Upper lobe of left lung (tissue), 6 donors: ENCODE measurements around the gene GMDS. TPM values are rescaled to one million over a fixed set of nuclear protein-coding genes. Genes with fewer than 3 reads are reported as not detected.

Experiments used
- ATAC-seq, 2 donors: fragments of 200-7000 bp; cut with Tn5 transposase; one replicate each; pipeline ENCODE4 v1.9.1; 2022; ENCODE audit warnings: mild to moderate bottlenecking in 2 of 2, moderate library complexity in 2 of 2; ENCODE audit not compliant: low FRiP score in 2 of 2
- DNase-seq, 2 donors: peaks; one replicate each; pipeline ENCODE4 v3.0.0-alpha.2; 2019 to 2020
- H3K27ac ChIP-seq, 4 donors: fragments of 200-600 bp; sonication (generic); one replicate each; pipeline ENCODE4 v1.5.1; 2016 to 2019
- H3K27me3 ChIP-seq, 4 donors: fragments of 200-600 bp; sonication (generic); one replicate each; pipeline ENCODE4 v1.5.1; 2017 to 2019
- H3K36me3 ChIP-seq, 4 donors: fragments of 200-600 bp; sonication (generic); one replicate each; pipeline ENCODE4 v1.5.1; 2016 to 2019
- H3K4me1 ChIP-seq, 4 donors: fragments of 200-600 bp; sonication (generic); one replicate each; pipeline ENCODE4 v1.5.1; 2018 to 2019
- H3K4me3 ChIP-seq, 4 donors: fragments of 200-600 bp; sonication (generic); one replicate each; pipeline ENCODE4 v1.5.1; 2017 to 2019; ENCODE audit warnings: mild to moderate bottlenecking in 2 of 4, moderate library complexity in 1 of 4
- H3K9me3 ChIP-seq, 4 donors: fragments of 200-600 bp; sonication (generic); one replicate each; pipeline ENCODE4 v1.5.1; 2018 to 2019
- CTCF ChIP-seq, 6 experiments: fragments of 450-650 bp in 4 of 6; fragments of 200-600 bp in 2 of 6; sonication (generic) in 2 of 6; IDR thresholded peaks; one replicate each; pipeline ENCODE4 v1.5.1; 2016 to 2019; ENCODE audit warnings: antibody characterized with exemption in 6 of 6
- EP300 ChIP-seq, 4 donors: sonication (generic); formaldehyde crosslinking; IDR thresholded peaks; one replicate each; pipeline ENCODE4 v1.5.1; 2017; ENCODE audit warnings: antibody characterized with exemption in 4 of 4, control low read depth in 2 of 4
- POLR2A ChIP-seq, 4 donors: fragments of 450-650 bp; IDR thresholded peaks; one replicate each; pipeline ENCODE4 v1.5.1; 2016 to 2017; ENCODE audit warnings: antibody characterized with exemption in 4 of 4, mild to moderate bottlenecking in 2 of 4
- POLR2AphosphoS5 ChIP-seq, 2 donors: sonication (generic); formaldehyde crosslinking; IDR thresholded peaks; one replicate each; pipeline ENCODE4 v1.5.1; 2017; ENCODE audit warnings: antibody characterized with exemption in 2 of 2
- WGBS, 2 donors: methylation state at CpG; one replicate each; pipeline ENCODE4 v1.1.5; 2017 to 2018; 5-methylcytosine and 5-hydroxymethylcytosine counted together
- total RNA-seq, 6 donors: library from RNA; depleted of rRNA in 4 of 6; stranded (reverse); fragments of >200 nt in 4 of 6; gene quantifications; one replicate each; pipeline versions ENCODE4 v1.1.0 to v1.2.1, GENCODE V29; 2016 to 2021
- donor health status: DM: no; HTN: no; CAD: no; lungs with moderate emphysema.
- donor health status: DM: no; HTN: yes; CAD: no; lungs with severe emphysema.

GMDS gene
- total RNA-seq, 6 donors from 2014 or later = 7.6 to 17.8 (median 14.1) TPM

- no peak overlapping the region for H3K4me3 ChIP-seq
- H3K36me3 ChIP-seq = no peaks in the 10 kb centered on the region
- H3K4me1 ChIP-seq = peaks cover 0 to 7% (median 0%) of the 10 kb centered on the region in 4 donors
- TF ChIP-seq CTCF (IDR thresholded peaks at IDR 0.05) = no peak
- TF ChIP-seq EP300 (IDR thresholded peaks at IDR 0.05) = no peak
- no peak for TF ChIP-seq POLR2A (IDR thresholded peaks at IDR 0.05)
- TF ChIP-seq POLR2AphosphoS5 (IDR thresholded peaks at IDR 0.05) = no peak
- DNase-seq = no peak
- H3K27ac ChIP-seq = no peak overlapping the region
- 41 to 47% methylated on average over 11 of the region's 11 CpGs for WGBS, 2 donors
- peak in 1 of 2 donors; percentile 54 for ATAC-seq
- H3K27me3 ChIP-seq = no peaks in the 10 kb centered on the region
- H3K9me3 ChIP-seq = no peaks in the 10 kb centered on the region
Measured at GRCh38 chr6:1821513-1822183, 423.8 kb downstream of the GMDS start.

- ATAC-seq (no peak), DNase-seq (peak in 1 of 2 donors; percentile 37)
- no peak for TF ChIP-seq EP300 (IDR thresholded peaks at IDR 0.05)
- TF ChIP-seq CTCF (IDR thresholded peaks at IDR 0.05) = no peak
- no peak for TF ChIP-seq POLR2A (IDR thresholded peaks at IDR 0.05)
- no peak for TF ChIP-seq POLR2AphosphoS5 (IDR thresholded peaks at IDR 0.05)
- no peaks in the 10 kb centered on the region for H3K9me3 ChIP-seq
- H3K4me3 ChIP-seq = no peak overlapping the region
- 82 to 83% methylated on average over 11 of the region's 11 CpGs for WGBS, 2 donors
- H3K27me3 ChIP-seq = no peaks in the 10 kb centered on the region
- H3K36me3 ChIP-seq = no peaks in the 10 kb centered on the region
- peaks cover 0 to 7% (median 0%) of the 10 kb centered on the region in 4 donors for H3K4me1 ChIP-seq
- no peak overlapping the region for H3K27ac ChIP-seq
Measured at GRCh38 chr6:1821164-1821512, 424.3 kb downstream of the GMDS start.

- H3K9me3 ChIP-seq = no peaks in the 10 kb centered on the region
- no peak for TF ChIP-seq POLR2AphosphoS5 (IDR thresholded peaks at IDR 0.05)
- TF ChIP-seq CTCF (IDR thresholded peaks at IDR 0.05) = no peak
- no peak for TF ChIP-seq POLR2A (IDR thresholded peaks at IDR 0.05)
- no peak for TF ChIP-seq EP300 (IDR thresholded peaks at IDR 0.05)
- peaks cover 0 to 7% (median 0%) of the 10 kb centered on the region in 4 donors for H3K4me1 ChIP-seq
- H3K36me3 ChIP-seq = no peaks in the 10 kb centered on the region
- H3K4me3 ChIP-seq = no peak overlapping the region
- no peaks in the 10 kb centered on the region for H3K27me3 ChIP-seq
- WGBS, 2 donors = 79 to 100% methylated on average over 1 of the region's 1 CpG
- no peak for ATAC-seq
- no peak for DNase-seq
- H3K27ac ChIP-seq = no peak overlapping the region
Measured at GRCh38 chr6:1820714-1821113, 424.7 kb downstream of the GMDS start.

GRCh38 chr6:1820165-1820564 lies 425.2 kb downstream of the GMDS start:
- H3K36me3 ChIP-seq = no peaks in the 10 kb centered on the region
- TF ChIP-seq CTCF (IDR thresholded peaks at IDR 0.05) = no peak
- TF ChIP-seq POLR2A (IDR thresholded peaks at IDR 0.05) = no peak
- no peak for TF ChIP-seq POLR2AphosphoS5 (IDR thresholded peaks at IDR 0.05)
- TF ChIP-seq EP300 (IDR thresholded peaks at IDR 0.05) = no peak

GRCh38 chr6:1819007-1819406 lies 426.4 kb downstream of the GMDS start:
- peaks cover 0 to 7% (median 0%) of the 10 kb centered on the region in 4 donors for H3K4me1 ChIP-seq
- H3K27ac ChIP-seq = no peak overlapping the region
- no peaks in the 10 kb centered on the region for H3K27me3 ChIP-seq
- ATAC-seq = no peak
- H3K36me3 ChIP-seq = no peaks in the 10 kb centered on the region
- no peak for DNase-seq
- TF ChIP-seq CTCF (IDR thresholded peaks at IDR 0.05) (no peak), EP300 (IDR thresholded peaks at IDR 0.05) (no peak), POLR2AphosphoS5 (IDR thresholded peaks at IDR 0.05) (no peak), POLR2A (IDR thresholded peaks at IDR 0.05) (no peak)
- no peaks in the 10 kb centered on the region for H3K9me3 ChIP-seq
- H3K4me3 ChIP-seq = no peak overlapping the region
- WGBS, 2 donors = 96 to 97% methylated on average over 3 of the region's 3 CpGs

More at GRCh38 chr6:1820165-1820564, 425.2 kb downstream of the GMDS start:
- H3K4me3 ChIP-seq = no peak overlapping the region
- no peaks in the 10 kb centered on the region for H3K27me3 ChIP-seq
- no peak overlapping the region for H3K27ac ChIP-seq
- H3K9me3 ChIP-seq = no peaks in the 10 kb centered on the region
- peaks cover 0 to 7% (median 0%) of the 10 kb centered on the region in 4 donors for H3K4me1 ChIP-seq
- 69 to 70% methylated on average over 1 of the region's 1 CpG for WGBS, 2 donors
- DNase-seq = no peak
- no peak for ATAC-seq
